Left ventricle myocardium inferior (tissue), 1 donor: ENCODE measurements around the gene VIPR1. TPM values are rescaled to one million over a fixed set of nuclear protein-coding genes. Genes with fewer than 3 reads are reported as not detected.
A peak's percentile ranks its signal among the peaks of the same experiment; 100 is the strongest.

Experiments
- DNase-seq: peaks from one replicate; pipeline ENCODE4 v3.0.0-alpha.2; 2020
- H3K27ac ChIP-seq: fragments of 200-600 bp; replicated peaks from 2 replicates; pipeline ENCODE4 v1.8.0; 2021
- H3K27me3 ChIP-seq: fragments of 200-600 bp; 2 replicates; pipeline ENCODE4 v1.8.0; 2021; ENCODE audit warnings: low read depth
- H3K36me3 ChIP-seq: fragments of 200-600 bp; 2 replicates; pipeline ENCODE4 v1.8.0; 2021
- H3K4me1 ChIP-seq: fragments of 200-600 bp; 2 replicates; pipeline ENCODE4 v1.8.0; 2021
- H3K4me3 ChIP-seq: fragments of 200-600 bp; 2 replicates; pipeline ENCODE4 v1.8.0; 2021; ENCODE audit warnings: mild to moderate bottlenecking, moderate library complexity
- H3K9me3 ChIP-seq: fragments of 200-600 bp; replicated peaks from 2 replicates; pipeline ENCODE4 v1.8.0; 2021
- CTCF ChIP-seq: fragments of 200-600 bp; IDR thresholded peaks from 2 replicates; pipeline ENCODE4 v1.8.0; 2021; ENCODE audit warnings: antibody characterized with exemption, mild to moderate bottlenecking, borderline replicate concordance
- intact Hi-C: fragments of 100-400 bp; cut with micrococcal nuclease; formaldehyde crosslinking; loops from one replicate; pipeline ENCODE4 v1.11.0; 2022
- total RNA-seq: library from RNA; stranded (reverse); fragmentation: NEBNext Ultra II Directional; extraction: Animal tissue kit (Norgen Biotek cat#: 25700); gene quantifications from one replicate; pipeline ENCODE4 v1.2.1, GENCODE V29; 2021
- donor health status: DM: no; HTN: yes; CAD: no; lungs with severe emphysema.

The VIPR1 gene
- total RNA-seq, 1 donor from 2014 or later: 1.7 TPM

DNA sequence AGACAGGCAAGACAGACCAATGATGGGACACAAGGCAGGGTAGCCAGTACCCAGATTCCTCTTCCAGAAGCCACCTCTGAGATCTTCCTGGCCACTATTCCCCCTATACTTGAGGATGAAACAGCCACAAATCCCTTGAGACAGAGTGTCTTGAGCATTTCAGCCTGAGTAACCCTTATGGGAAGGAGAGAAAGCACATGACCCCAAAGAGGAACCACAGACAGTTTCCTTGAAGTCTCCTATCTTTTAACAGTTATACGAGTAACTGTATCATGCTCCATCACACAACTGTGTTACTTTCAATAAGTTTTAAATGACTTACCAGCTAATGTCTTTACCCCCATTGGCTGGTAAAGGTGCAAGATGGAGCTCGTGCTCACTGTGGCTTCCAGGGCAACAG is 9.3 kb downstream of the VIPR1 start:
- H3K4me3 ChIP-seq: no peak overlapping the region
- H3K4me1 ChIP-seq: peaks cover 65% of the 10 kb centered on the region
- H3K27ac ChIP-seq: peak overlapping the region; percentile 60
- intact Hi-C loops: no loop called here
- no peaks in the 10 kb centered on the region for H3K27me3 ChIP-seq
- no peak for DNase-seq
- H3K36me3 ChIP-seq: no peaks in the 10 kb centered on the region
- TF ChIP-seq CTCF: no peak
- no peaks in the 10 kb centered on the region for H3K9me3 ChIP-seq

- intact Hi-C loops: no loop called here
Observed at GRCh38 chr3:42513121-42513520, 10.7 kb downstream of the VIPR1 start.

DNA sequence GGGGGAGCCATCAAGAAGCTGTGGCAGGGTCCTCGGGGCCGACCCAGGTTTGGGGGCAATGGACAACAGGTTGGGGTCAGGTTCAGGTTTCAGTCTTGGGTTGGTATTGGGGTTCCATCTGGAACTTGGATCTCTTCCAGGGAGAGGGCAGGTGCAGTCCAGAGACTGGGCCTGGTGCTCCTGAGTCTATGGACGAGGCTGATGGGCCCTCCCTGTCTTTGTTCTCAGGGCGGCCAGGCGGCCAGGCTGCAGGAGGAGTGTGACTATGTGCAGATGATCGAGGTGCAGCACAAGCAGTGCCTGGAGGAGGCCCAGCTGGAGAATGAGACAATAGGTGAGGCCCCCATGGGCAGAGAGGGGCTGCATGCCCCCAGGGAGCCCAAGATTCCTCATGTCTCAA is 11.1 kb downstream of the VIPR1 start:
- Histone ChIP-seq H3K27ac (peak overlapping the region; percentile 37), H3K9me3 (no peaks in the 10 kb centered on the region), H3K4me1 (peaks cover 60% of the 10 kb centered on the region), H3K36me3 (no peaks in the 10 kb centered on the region), H3K4me3 (no peak overlapping the region), H3K27me3 (no peaks in the 10 kb centered on the region)
- DNase-seq: no peak
- intact Hi-C loops: no loop called here
- no peak for TF ChIP-seq CTCF

More at GRCh38 chr3:42513121-42513520, 10.7 kb downstream of the VIPR1 start:
- Histone ChIP-seq H3K36me3 (no peaks in the 10 kb centered on the region), H3K4me3 (no peak overlapping the region), H3K9me3 (no peaks in the 10 kb centered on the region), H3K27me3 (no peaks in the 10 kb centered on the region), H3K4me1 (peaks cover 60% of the 10 kb centered on the region), H3K27ac (peak overlapping the region; percentile 37)
- no peak for TF ChIP-seq CTCF
- DNase-seq: no peak

- Histone ChIP-seq H3K4me1 (peaks cover 60% of the 10 kb centered on the region), H3K27me3 (no peaks in the 10 kb centered on the region), H3K4me3 (no peak overlapping the region), H3K27ac (peak overlapping the region; percentile 81), H3K36me3 (no peaks in the 10 kb centered on the region), H3K9me3 (no peaks in the 10 kb centered on the region)
- DNase-seq: no peak
- TF ChIP-seq CTCF: no peak
- intact Hi-C loops: no loop called here
Observed at GRCh38 chr3:42514876-42515275, 12.4 kb downstream of the VIPR1 start.

GRCh38 chr3:42515391-42515916 is 13.0 kb downstream of the VIPR1 start:
- TF ChIP-seq CTCF: no peak
- Histone ChIP-seq H3K4me3 (no peak overlapping the region), H3K36me3 (no peaks in the 10 kb centered on the region), H3K27ac (peak overlapping the region; percentile 81), H3K4me1 (peaks cover 59% of the 10 kb centered on the region), H3K27me3 (no peaks in the 10 kb centered on the region), H3K9me3 (no peaks in the 10 kb centered on the region)
- intact Hi-C loops: no loop called here
- DNase-seq: peak; percentile 80

DNA sequence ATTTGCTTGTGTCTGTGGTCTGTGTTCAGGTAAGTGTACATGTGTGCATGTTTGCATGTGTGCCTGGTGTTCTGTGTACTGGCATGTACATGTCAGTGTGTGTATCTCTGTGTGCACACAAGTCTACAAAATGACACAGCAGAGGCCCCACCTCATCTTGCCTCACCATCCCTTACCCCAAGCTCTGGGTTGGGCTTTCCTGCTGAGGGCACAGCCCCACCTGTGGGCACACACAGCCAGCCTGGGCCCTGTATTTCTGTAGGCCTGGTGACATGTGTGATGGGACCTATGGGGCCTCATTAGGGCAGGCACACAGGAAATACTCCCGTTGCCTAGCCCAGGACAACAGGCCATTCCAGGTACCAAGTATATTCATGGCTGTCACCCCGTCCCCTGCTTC is 13.5 kb downstream of the VIPR1 start:
- H3K9me3 ChIP-seq: no peaks in the 10 kb centered on the region
- intact Hi-C loops: no loop called here
- no peak overlapping the region for H3K4me3 ChIP-seq
- no peak for DNase-seq
- H3K27ac ChIP-seq: peak overlapping the region; percentile 81
- no peaks in the 10 kb centered on the region for H3K27me3 ChIP-seq
- H3K4me1 ChIP-seq: peaks cover 59% of the 10 kb centered on the region
- no peak for TF ChIP-seq CTCF
- H3K36me3 ChIP-seq: no peaks in the 10 kb centered on the region
